ENCODE data around the gene OTOG.

The OTOG gene

DNA sequence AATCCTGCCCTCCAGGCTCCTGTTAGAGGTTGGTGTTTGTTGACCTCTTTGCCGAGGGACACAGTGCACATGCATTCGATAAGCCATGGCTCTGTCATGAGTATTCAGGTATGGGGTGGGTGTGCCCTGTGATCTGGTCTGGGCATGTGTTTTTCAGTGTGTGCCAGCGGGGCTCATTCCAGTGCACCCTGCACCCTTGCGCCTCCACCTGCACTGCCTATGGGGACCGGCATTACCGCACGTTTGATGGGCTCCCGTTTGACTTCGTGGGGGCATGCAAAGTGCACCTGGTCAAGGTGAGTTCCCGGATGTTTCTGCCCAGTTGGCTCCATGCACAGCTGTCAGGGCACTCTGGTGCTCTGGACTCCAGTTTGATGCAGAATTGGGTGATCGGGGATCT is 44.2 kb downstream of the OTOG start:
- Mint-ChIP-seq H3K27ac (no peak overlapping the region), H3K9me3 (no peaks in the 10 kb centered on the region), H3K27me3 (no peaks in the 10 kb centered on the region), H3K4me1 (ENCODE audit: low read depth) (no peaks in the 10 kb centered on the region), H3K4me3 (no peak overlapping the region), H3K36me3 (ENCODE audit: low read depth) (no peaks in the 10 kb centered on the region)

DNA sequence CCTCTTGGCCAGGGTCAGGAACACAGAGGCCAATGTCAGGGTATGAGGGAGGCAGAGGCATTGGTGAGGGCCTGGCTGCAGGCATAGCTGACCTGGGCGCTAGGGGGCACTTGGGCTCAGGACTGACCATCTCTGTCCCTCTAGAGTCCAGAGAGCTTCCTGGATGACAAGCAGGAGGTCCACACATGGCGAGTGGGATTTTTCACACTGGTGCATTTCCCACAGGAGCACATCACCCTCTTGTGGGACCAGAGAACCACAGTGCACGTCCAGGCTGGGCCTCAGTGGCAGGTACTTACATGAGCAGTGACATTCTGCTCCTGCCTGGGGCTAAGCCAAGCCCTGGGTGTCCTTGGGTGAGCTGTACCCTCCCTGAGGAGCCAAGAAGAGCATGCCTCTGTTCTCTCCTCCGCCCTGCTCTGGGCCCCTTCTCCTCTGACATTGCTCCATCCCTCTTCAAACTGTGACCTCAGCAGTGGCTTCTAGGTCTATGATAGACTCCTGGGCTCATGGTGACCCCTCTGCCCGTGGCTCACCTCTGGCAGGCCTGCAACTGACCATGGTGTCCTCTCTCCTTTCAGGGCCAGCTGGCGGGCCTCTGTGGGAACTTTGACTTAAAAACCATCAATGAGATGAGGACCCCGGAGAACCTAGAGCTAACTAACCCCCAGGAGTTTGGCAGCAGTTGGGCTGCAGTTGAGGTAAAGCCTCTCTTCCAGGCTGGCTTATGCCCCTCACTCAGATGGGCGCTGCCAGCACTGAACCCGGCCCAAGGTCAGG is 46.6 kb downstream of the OTOG start:
- Mint-ChIP-seq H3K27me3 (no peaks in the 10 kb centered on the region), H3K27ac (no peak overlapping the region), H3K36me3 (ENCODE audit: low read depth) (no peaks in the 10 kb centered on the region), H3K4me3 (no peak overlapping the region), H3K9me3 (no peaks in the 10 kb centered on the region), H3K4me1 (ENCODE audit: low read depth) (no peaks in the 10 kb centered on the region)

DNA sequence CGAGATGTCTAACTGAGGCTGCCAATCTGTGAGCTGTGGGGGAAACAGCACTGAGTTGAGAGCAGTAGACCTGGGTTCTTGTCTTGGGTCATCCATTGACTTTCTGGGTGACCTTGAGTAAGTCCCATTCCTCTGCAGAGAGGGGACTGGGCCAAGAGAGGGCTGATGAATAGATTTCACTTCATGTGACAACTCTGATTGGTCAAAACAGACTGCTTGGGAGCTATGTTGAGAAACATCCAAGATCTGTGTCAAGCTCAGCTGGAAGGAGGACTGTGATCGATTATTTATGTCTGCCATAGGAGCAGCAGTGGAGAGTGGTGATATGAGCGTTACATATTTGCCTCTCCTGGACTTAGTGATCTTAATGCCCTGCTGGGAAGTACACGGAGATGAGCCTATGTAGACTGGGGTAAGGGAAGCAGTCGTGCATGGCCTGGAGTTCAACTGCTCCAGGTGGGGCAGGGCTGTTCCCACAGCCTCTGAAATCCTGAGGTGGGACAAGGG is 47.7 kb downstream of the OTOG start:
- no peaks in the 10 kb centered on the region for H3K9me3 Mint-ChIP-seq
- no peaks in the 10 kb centered on the region for H3K4me1 Mint-ChIP-seq (ENCODE audit: low read depth)
- no peak overlapping the region for H3K27ac Mint-ChIP-seq
- no peaks in the 10 kb centered on the region for H3K27me3 Mint-ChIP-seq
- no peak overlapping the region for H3K4me3 Mint-ChIP-seq
- H3K36me3 Mint-ChIP-seq (ENCODE audit: low read depth): no peaks in the 10 kb centered on the region

DNA sequence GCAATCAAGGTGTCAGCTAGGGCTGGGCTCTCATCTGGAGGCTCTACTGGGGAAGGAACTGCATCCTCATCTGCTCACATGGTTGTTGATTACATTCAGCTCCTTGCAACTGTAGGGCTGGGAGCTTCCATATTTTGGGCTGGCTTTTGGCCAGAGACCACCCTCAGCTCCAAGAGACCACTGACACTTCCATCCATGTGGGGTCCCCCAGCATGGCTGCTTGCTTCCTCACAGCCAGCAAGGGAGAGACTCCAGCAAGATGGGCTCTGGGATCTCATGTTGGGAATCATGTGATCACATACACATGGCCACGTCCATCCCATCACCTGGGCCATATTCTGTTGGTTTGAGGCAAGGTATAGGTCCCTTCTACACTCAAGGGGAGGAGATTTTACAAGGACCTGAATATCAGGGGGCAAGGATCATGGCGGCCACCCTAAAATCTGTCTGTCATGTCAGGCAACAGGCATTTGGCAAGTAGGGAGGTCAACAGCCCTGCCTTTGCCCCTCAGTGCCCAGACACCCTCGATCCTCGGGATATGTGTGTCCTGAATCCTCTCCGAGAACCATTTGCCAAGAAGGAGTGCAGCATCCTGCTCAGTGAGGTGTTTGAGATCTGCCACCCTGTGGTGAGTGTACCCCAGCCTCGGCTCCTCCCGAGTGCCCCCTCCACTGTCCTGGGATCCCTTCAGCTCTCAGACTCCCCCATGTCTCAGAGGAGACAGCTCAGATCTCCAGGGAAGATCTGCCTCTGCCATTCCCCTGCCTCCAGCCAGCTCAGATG is 48.7 kb downstream of the OTOG start:
- H3K27ac Mint-ChIP-seq: no peak overlapping the region
- no peaks in the 10 kb centered on the region for H3K27me3 Mint-ChIP-seq
- H3K4me1 Mint-ChIP-seq (ENCODE audit: low read depth): no peaks in the 10 kb centered on the region
- no peak overlapping the region for H3K4me3 Mint-ChIP-seq
- no peaks in the 10 kb centered on the region for H3K9me3 Mint-ChIP-seq
- no peaks in the 10 kb centered on the region for H3K36me3 Mint-ChIP-seq (ENCODE audit: low read depth)

DNA sequence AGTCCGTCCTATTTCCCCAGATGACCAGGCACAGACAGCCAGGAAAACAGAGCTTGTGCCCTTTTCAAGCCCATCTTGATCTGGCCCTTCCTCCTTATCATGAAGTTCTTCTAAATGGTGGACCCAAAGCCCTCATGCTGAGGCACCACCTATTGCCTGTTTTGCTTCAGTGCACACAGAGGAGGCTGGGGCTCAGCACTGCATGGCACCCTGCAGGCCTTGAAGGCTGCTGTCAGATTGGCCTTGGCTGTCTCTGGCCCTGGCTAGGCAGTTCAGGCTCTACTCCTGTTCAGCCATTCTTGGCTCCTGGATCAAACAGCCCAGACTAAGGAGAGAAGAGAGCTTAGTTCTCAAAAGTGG is 49.2 kb downstream of the OTOG start:
- no peak overlapping the region for H3K4me3 Mint-ChIP-seq
- H3K4me1 Mint-ChIP-seq (ENCODE audit: low read depth): peaks cover 4% of the 10 kb centered on the region
- H3K27ac Mint-ChIP-seq: no peak overlapping the region
- no peaks in the 10 kb centered on the region for H3K9me3 Mint-ChIP-seq
- H3K36me3 Mint-ChIP-seq (ENCODE audit: low read depth): no peaks in the 10 kb centered on the region
- no peaks in the 10 kb centered on the region for H3K27me3 Mint-ChIP-seq

DNA sequence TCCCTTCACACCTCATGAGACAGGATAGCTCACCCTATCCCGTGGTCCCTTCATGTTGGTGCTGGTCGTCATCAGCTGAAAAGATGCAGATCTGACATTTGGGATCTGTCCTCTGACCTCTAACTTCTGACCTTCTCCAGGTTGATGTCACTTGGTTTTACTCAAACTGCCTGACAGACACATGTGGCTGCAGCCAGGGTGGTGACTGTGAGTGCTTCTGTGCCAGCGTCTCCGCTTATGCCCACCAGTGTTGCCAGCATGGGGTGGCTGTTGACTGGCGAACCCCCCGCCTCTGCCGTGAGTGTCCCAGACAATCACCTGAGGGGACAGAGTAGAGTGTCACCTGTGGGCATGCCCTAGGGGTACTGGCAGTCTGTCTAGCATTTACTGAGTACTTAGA is 49.7 kb downstream of the OTOG start:
- Mint-ChIP-seq H3K27me3 (no peaks in the 10 kb centered on the region), H3K9me3 (no peaks in the 10 kb centered on the region)

DNA sequence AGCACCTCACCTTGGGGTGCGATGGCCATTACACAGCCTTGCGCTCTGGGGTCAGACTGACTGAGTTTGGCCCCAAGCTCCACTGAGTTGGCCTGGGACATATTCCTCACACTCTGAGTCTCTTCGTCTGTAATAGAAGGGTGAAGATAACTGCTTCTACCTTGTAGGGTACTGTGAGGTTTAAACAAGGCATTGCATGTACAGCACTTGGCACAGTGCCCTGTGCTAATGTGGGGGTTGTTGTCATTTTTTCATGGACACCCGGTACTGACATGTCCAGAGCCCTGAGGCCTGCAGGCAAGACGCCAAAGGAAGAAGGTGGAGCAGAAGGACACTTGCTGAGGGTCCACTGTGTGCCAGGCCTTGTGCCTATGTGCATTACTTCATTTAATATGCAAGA is 50.7 kb downstream of the OTOG start:
- no peaks in the 10 kb centered on the region for H3K9me3 Mint-ChIP-seq
- H3K27ac Mint-ChIP-seq: no peak overlapping the region
- peaks cover 4% of the 10 kb centered on the region for H3K4me1 Mint-ChIP-seq (ENCODE audit: low read depth)
- H3K4me3 Mint-ChIP-seq: no peak overlapping the region
- H3K36me3 Mint-ChIP-seq (ENCODE audit: low read depth): no peaks in the 10 kb centered on the region
- H3K27me3 Mint-ChIP-seq: no peaks in the 10 kb centered on the region

More for the DNA sequence above, 49.7 kb downstream of the OTOG start:
- Mint-ChIP-seq H3K27ac (no peak overlapping the region), H3K36me3 (ENCODE audit: low read depth) (no peaks in the 10 kb centered on the region), H3K4me1 (ENCODE audit: low read depth) (peaks cover 4% of the 10 kb centered on the region), H3K4me3 (no peak overlapping the region)

DNA sequence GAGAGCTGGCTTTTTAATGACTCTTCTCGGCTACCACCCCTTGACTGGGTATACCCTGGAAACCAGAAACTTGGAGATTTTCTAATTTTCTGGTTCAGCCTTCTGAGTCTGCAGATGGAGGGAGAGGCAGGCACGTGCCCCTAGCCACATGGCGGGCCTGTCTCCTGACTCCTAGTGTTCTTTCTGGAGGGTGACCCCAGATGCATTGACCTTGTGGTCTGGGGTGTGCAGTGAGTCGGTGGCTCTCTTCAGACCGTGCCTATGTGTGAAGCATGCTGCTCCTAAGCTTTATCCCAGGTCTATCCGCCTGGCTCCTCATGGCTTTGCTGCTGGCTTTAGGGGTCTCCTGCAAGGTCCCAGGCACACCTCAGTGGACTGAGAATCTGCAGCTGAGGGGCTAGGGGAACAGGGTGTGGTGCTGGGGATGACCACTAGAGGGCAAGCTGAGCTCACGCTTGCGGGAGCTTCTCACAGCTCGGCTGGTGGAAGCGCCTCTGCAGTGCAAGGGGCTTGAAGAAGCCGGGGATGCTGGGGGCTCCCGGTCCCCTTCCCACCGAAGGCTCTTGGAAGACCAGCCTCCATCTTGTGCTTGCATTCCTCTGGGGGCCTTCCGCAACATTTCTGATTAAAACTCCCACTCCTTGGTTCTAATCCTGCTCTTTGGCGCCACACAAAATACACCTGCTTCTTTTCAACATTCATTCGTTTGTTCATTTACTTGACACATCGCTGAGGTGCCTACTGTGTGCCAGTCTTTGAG is 51.8 kb downstream of the OTOG start:
- no peaks in the 10 kb centered on the region for H3K36me3 Mint-ChIP-seq (ENCODE audit: low read depth)
- no peaks in the 10 kb centered on the region for H3K9me3 Mint-ChIP-seq
- no peak overlapping the region for H3K4me3 Mint-ChIP-seq
- peaks cover 4% of the 10 kb centered on the region for H3K4me1 Mint-ChIP-seq (ENCODE audit: low read depth)
- H3K27ac Mint-ChIP-seq: no peak overlapping the region
- H3K27me3 Mint-ChIP-seq: no peaks in the 10 kb centered on the region

DNA sequence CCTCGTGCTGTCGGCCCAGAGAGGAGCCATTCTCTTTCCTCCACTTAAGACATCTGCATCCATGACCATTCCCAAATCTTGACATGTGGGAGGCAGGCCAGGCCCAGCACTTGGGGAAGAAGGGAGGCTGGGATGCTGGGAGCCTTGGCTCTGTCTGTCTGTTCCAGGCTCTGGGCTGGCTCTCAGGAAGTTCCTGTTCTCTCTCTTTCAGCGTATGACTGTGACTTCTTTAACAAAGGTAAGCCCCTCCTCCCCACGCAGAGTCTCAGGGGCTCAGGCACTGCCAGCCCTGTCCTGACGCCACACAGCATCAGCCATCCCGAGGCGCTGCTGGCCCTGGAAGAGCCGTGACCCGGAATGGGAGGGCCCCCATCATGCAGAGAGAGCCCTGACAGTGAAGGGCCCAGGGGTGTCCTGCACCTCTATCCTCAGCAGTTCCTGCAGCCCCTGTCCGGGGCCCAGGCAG is 52.4 kb downstream of the OTOG start:
- Mint-ChIP-seq H3K36me3 (ENCODE audit: low read depth) (no peaks in the 10 kb centered on the region), H3K9me3 (no peaks in the 10 kb centered on the region), H3K4me3 (no peak overlapping the region), H3K4me1 (ENCODE audit: low read depth) (peaks cover 4% of the 10 kb centered on the region), H3K27ac (no peak overlapping the region), H3K27me3 (no peaks in the 10 kb centered on the region)

DNA sequence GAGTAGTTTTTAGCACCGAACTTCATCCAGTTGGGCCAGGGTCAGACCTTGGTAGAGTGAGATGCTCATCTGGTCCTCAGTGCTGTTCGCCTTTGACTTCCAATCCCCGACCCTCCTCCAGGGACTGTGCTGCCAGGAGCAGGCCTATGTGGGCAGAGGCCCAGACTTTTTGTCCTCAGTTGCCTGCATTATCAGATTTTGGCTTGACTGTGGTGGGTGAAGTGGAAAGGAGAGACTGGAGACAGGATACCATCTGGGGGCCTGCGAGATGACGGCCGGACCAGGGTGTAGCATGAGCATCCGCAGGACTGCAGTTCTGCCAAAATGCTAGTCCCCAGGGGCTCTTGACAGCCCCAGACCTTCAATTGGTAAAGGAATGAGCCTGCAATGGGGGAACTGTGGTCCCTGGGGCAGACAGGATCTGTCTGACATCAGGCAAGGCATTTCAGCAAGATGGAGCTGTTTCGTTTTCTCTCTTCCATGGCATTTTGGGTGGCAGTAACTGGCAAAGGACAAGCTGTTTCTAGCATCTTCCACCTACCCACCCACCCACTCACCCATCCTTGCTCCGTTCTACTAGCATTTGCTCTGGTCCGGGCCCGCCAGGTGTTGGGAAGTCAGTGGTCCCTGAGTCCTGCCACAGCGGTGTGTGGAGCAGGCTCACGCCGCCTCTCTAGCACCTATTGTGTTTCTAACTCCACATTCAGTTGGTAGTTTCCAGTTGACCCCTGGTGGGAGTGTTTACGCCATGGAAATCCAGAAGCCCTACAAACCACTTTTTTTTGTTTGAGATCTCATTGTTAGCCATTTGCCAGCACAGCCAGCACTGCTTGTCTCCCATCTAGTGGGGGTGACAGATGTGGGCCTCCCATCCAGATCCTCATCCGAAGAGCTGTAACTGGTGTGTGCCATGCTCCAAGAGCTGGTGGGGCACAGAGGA is 53.5 kb downstream of the OTOG start:
- Mint-ChIP-seq H3K4me1 (ENCODE audit: low read depth) (peaks cover 4% of the 10 kb centered on the region), H3K27ac (no peak overlapping the region), H3K4me3 (no peak overlapping the region), H3K27me3 (no peaks in the 10 kb centered on the region), H3K36me3 (ENCODE audit: low read depth) (no peaks in the 10 kb centered on the region), H3K9me3 (no peaks in the 10 kb centered on the region)

DNA sequence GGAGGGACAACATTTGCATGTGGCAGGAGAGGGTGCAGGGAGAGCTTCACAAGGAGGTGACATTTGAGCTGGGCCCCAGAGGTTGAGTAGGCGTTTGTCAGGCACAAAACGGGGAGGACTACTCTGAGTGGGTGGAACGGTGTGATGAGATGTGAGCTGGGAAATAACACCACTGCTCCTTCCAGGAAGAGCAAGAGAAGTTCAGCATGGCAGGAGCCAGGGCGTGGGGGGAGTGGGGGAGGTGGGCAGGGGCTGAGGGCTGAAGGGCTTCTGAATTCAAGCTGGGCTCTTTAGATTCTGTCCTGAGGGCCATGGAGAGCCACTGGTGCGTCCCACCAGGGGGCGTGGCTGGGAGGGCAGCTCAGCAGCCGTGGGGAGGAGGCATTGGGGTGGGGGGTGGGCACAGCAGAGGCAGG is 54.2 kb downstream of the OTOG start:
- no peaks in the 10 kb centered on the region for H3K9me3 Mint-ChIP-seq
- no peak overlapping the region for H3K4me3 Mint-ChIP-seq
- no peaks in the 10 kb centered on the region for H3K27me3 Mint-ChIP-seq
- no peaks in the 10 kb centered on the region for H3K36me3 Mint-ChIP-seq (ENCODE audit: low read depth)
- H3K27ac Mint-ChIP-seq: no peak overlapping the region
- H3K4me1 Mint-ChIP-seq (ENCODE audit: low read depth): peaks cover 4% of the 10 kb centered on the region

DNA sequence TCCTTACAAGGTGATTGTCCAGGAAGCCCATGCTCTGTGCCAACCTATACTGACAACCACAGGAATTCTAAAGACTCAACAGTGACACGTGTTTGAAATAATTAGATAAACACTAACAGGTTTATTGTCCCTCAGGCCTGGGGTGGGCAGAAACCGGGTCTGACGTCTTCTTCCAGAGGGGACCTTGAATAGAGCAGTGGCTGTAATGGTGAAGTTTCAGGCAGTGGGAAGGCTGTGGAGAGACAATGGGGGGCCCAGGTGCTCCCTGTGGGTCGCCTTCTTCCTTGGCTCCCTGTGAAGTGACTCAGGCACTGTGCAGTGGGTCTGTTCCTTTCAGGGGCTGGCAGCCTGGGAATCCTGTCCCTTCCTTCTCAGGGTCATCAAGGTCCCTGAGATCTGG is 54.6 kb downstream of the OTOG start:
- Mint-ChIP-seq H3K27me3 (no peaks in the 10 kb centered on the region), H3K36me3 (ENCODE audit: low read depth) (no peaks in the 10 kb centered on the region), H3K27ac (no peak overlapping the region), H3K4me1 (ENCODE audit: low read depth) (peaks cover 4% of the 10 kb centered on the region), H3K4me3 (no peak overlapping the region), H3K9me3 (no peaks in the 10 kb centered on the region)

DNA sequence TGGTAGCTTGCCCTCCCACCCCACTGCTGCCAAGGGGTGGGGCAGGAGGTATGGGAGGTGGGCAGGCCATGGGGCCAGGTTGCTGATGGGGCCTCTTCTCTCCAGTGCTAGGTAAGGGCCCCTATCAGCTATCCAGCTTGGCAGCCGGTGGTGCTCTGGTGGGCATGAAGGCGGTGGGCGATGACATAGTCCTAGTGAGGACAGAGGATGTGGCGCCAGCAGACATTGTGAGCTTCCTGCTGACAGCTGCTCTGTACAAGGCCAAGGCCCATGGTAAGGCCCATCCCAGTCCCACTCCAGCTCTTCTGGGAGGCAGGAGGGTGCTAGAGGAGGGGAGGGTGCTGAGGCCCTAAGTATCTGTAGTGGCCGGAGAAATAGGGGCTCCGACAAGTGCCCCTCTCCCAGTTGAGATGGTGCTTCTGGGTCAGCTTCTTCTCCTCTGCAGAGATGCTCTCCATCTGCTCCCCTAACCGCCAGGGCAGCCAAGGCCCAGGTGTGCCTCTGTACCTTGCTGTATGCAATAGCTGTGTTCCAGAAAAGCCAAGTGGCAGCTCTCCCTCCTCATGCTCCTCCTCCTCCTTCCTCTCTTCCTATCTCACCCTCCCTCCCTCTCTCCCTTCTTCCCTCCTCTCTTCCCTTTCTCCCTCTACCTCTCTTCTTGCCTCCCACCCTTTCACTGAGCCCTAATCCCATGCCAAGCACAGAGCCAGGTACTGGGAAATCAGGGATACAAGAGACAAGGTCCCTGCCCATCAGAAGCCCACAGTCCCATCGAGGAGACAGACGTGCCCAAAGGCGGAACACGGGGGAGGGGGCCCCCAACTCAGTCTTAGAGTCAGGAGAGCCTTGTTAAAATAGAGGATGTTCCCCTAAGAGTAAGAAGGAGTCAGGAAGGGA is 55.3 kb downstream of the OTOG start:
- no peak overlapping the region for H3K4me3 Mint-ChIP-seq
- H3K36me3 Mint-ChIP-seq (ENCODE audit: low read depth): no peaks in the 10 kb centered on the region
- peaks cover 4% of the 10 kb centered on the region for H3K4me1 Mint-ChIP-seq (ENCODE audit: low read depth)
- H3K9me3 Mint-ChIP-seq: no peaks in the 10 kb centered on the region
- no peaks in the 10 kb centered on the region for H3K27me3 Mint-ChIP-seq
- no peak overlapping the region for H3K27ac Mint-ChIP-seq

Measured in stimulated activated naive CD8-positive, alpha-beta T cell treated with anti-CD3 and anti-CD28 coated beads, Interleukin-15, Interleukin-2, amounts not matched to agents 100 ng/mL and 50 ng/mL, for 24 hours (primary cell).